ENCODE data around the gene CELSR1. TPM values are rescaled to one million over a fixed set of nuclear protein-coding genes. Genes with fewer than 3 reads are reported as not detected.

The CELSR1 gene
- total RNA-seq, 2 experiments from 2014 or later, result 1.0 to 1.1 TPM

- no peaks in the 10 kb centered on the region for H3K9me3 ChIP-seq (ENCODE audit: control insufficient read depth in 1 of 2, insufficient read depth in 1 of 2, low read length in 2 of 2)
- Mint-ChIP-seq H3K36me3 (ENCODE audit: low read depth) (no peaks in the 10 kb centered on the region), H3K27ac (no peak overlapping the region), H3K4me1 (ENCODE audit: low read depth) (no peaks in the 10 kb centered on the region), H3K27me3 (peaks cover 16% of the 10 kb centered on the region), H3K9me3 (no peaks in the 10 kb centered on the region), H3K4me3 (no peak overlapping the region)
- no peak overlapping the region for H3K4me3 ChIP-seq (ENCODE audit: low read length)
- ChIA-PET POLR2A (no interaction called here), CTCF (no interaction called here)
- DNase-seq (no peak), ATAC-seq (ENCODE audit: poor library complexity) (no peak)
- no peaks in the 10 kb centered on the region for H3K36me3 ChIP-seq (ENCODE audit: insufficient read depth, low read length)
- intact Hi-C loops (cut with DNase I, micrococcal nuclease), result loop anchor here in 1 of 2 experiments (10.0 kb wide), 1 partner anchor 542 kb away; no protein-coding TSS in a partner anchor
- peaks cover 9 to 11% of the 10 kb centered on the region in 2 experiments for H3K27me3 ChIP-seq (ENCODE audit: control insufficient read depth in 1 of 2, insufficient read depth in 2 of 2, low read length in 2 of 2)
- H3K27ac ChIP-seq (ENCODE audit: low read depth in 1 of 2, low read length in 2 of 2), result no peak overlapping the region
- H3K4me1 ChIP-seq (ENCODE audit: insufficient read depth, low read length), result no peaks in the 10 kb centered on the region
- TF ChIP-seq CTCF (IDR thresholded peaks at IDR 0.05), result no peak
These were observed 9.2 kb upstream of the CELSR1 start for GRCh38 chr22:46546466-46547178.

GRCh38 chr22:46545086-46545792 lies 7.8 kb upstream of the CELSR1 start:
- intact Hi-C loops (cut with DNase I, micrococcal nuclease), result loop anchor here in 1 of 2 experiments (10.0 kb wide), 1 partner anchor 540 kb away; no protein-coding TSS in a partner anchor
- H3K27me3 Mint-ChIP-seq, result peaks cover 26% of the 10 kb centered on the region
- H3K9me3 ChIP-seq (ENCODE audit: control insufficient read depth in 1 of 2, insufficient read depth in 1 of 2, low read length in 2 of 2), result no peaks in the 10 kb centered on the region
- ChIA-PET POLR2A (no interaction called here), CTCF (no interaction called here)
- no peak for TF ChIP-seq CTCF (IDR thresholded peaks at IDR 0.05)
- peaks cover 15 to 16% of the 10 kb centered on the region in 2 experiments for H3K27me3 ChIP-seq (ENCODE audit: control insufficient read depth in 1 of 2, insufficient read depth in 2 of 2, low read length in 2 of 2)
- H3K36me3 Mint-ChIP-seq (ENCODE audit: low read depth), result no peaks in the 10 kb centered on the region
- no peak overlapping the region for H3K27ac Mint-ChIP-seq
- no peaks in the 10 kb centered on the region for H3K9me3 Mint-ChIP-seq
- no peak overlapping the region for H3K4me3 Mint-ChIP-seq
- H3K27ac ChIP-seq (ENCODE audit: low read depth in 1 of 2, low read length in 2 of 2), result no peak overlapping the region
- ATAC-seq (ENCODE audit: poor library complexity), result no peak
- no peak for DNase-seq
- no peak overlapping the region for H3K4me3 ChIP-seq (ENCODE audit: low read length)
- H3K36me3 ChIP-seq (ENCODE audit: insufficient read depth, low read length), result no peaks in the 10 kb centered on the region
- no peaks in the 10 kb centered on the region for H3K4me1 ChIP-seq (ENCODE audit: insufficient read depth, low read length)
- no peaks in the 10 kb centered on the region for H3K4me1 Mint-ChIP-seq (ENCODE audit: low read depth)

GRCh38 chr22:46542011-46542985 lies 4.9 kb upstream of the CELSR1 start:
- H3K36me3 ChIP-seq (ENCODE audit: insufficient read depth, low read length), result no peaks in the 10 kb centered on the region
- Mint-ChIP-seq H3K9me3 (no peaks in the 10 kb centered on the region), H3K4me3 (no peak overlapping the region), H3K27ac (no peak overlapping the region), H3K4me1 (ENCODE audit: low read depth) (no peaks in the 10 kb centered on the region), H3K27me3 (peaks cover 40% of the 10 kb centered on the region), H3K36me3 (ENCODE audit: low read depth) (no peaks in the 10 kb centered on the region)
- intact Hi-C loops (cut with DNase I, micrococcal nuclease), result loop anchor here (1.0 to 10.0 kb wide), 4 partner anchors 175 to 537 kb away; no protein-coding TSS in a partner anchor
- CTCF ChIA-PET, result interaction anchor here (2.9 kb wide), 1 partner anchor 174 kb away, joined by 25 read pairs; no protein-coding TSS in a partner anchor
- no peak overlapping the region for H3K4me3 ChIP-seq (ENCODE audit: low read length)
- TF ChIP-seq CTCF (IDR thresholded peaks at IDR 0.05), result peak; percentile 81
- POLR2A ChIA-PET, result interaction anchor here (0.6 to 1.2 kb wide), 2 partner anchors 175 to 176 kb away, joined by 3 to 4 read pairs; no protein-coding TSS in a partner anchor
- H3K27me3 ChIP-seq (ENCODE audit: control insufficient read depth in 1 of 2, insufficient read depth in 2 of 2, low read length in 2 of 2), result peaks cover 31 to 32% of the 10 kb centered on the region in 2 experiments
- H3K4me1 ChIP-seq (ENCODE audit: insufficient read depth, low read length), result peaks cover 7% of the 10 kb centered on the region
- no peak overlapping the region for H3K27ac ChIP-seq (ENCODE audit: low read depth in 1 of 2, low read length in 2 of 2)
- peaks cover 0 to 6% of the 10 kb centered on the region in 2 experiments for H3K9me3 ChIP-seq (ENCODE audit: control insufficient read depth in 1 of 2, insufficient read depth in 1 of 2, low read length in 2 of 2)
- DNase-seq, result peak; percentile 39 to 82 (median 66)
- ATAC-seq (ENCODE audit: poor library complexity), result peak; percentile 99

All from CD4-positive, alpha-beta T cell (primary cell).